ENCODE data around the gene FAM25C. TPM values are rescaled to one million over a fixed set of nuclear protein-coding genes. Genes with fewer than 3 reads are reported as not detected.
A peak's percentile ranks its signal among the peaks of the same experiment; 100 is the strongest.
"Not testable (repeated sequence)": the region's sequence is repeated elsewhere in the genome, so short reads cannot be mapped to it uniquely, and the experiment has no call there.

FAM25C gene
- not detected for total RNA-seq

DNA sequence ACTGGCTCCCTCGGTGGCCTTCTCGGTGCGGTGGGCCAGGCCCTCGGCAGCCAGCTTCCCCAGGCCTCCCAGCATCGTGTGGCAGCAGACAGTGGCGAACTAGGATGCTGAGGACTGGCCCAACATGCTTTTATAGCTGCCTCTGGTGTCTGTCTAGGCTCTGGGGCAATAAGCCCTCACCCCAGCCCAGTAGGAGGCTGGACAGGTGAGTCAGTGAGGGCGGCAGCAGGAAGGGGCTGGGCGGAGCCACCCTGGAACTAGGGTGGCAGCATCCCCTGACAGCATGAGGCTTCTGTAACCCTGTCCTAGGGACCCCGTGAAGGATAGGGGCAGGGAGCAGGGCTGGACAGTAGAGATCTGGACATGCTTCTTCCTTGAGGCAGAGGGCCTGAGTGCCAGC lies at the start of gene FAM25C:
TSS of gene FAM25C (minus strand) at position 101 of the 400 bp plus-strand sequence. CDS start at position 75, 26 bp downstream.
- not testable (repeated sequence) for H3K36me3 ChIP-seq; H3K27me3 ChIP-seq; H3K4me3 ChIP-seq; H3K4me1 ChIP-seq; DNase-seq (ENCODE audit: low spot score in 2 of 2); H3K27ac ChIP-seq; H3K9me3 ChIP-seq
- WGBS, 2 donors: no CpG with 5 or more reads among the region's 9 CpGs

DNA sequence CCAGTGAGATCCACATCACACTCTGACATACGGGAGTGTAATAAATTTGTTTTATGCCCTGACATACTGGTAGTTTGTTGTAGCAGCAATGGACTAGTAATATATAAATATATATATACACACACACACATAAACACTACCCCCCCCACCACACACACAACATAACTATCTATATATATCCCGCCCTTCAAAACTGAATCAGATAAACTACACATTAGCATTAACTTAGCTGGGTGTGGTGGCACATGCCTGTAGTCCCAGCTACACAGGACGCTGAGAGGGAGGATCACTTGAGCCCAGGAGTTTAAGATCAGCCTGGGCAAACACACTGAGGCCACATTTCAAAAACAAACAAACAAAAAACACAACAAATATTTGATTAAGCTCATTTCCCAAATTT lies 45.0 kb upstream of the FAM25C start:
- DNase-seq (ENCODE audit: low spot score in 2 of 2); H3K9me3 ChIP-seq: not testable (repeated sequence)
- WGBS, 2 donors: 56 to 66% methylated on average over 1 to 2 of the region's 3 CpGs

DNA sequence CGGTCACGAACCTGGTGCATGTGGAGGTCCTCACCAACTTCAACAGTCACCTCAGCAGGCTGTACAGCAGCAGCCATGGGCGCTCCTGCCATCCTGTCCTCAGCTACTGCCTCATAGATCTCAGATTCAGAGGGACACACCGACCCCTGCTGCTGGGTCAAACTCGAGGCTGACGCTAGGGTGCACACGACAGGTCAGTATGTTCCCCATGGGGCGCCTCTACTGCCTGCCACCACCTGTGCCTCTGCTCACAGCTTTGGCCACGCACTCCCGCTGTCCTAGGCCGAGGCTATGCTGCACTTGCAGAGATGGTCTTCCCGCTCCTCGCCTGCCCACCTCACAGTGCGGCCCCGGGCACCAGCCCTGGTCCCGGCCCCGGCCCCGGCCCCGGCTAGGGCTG lies 31.8 kb upstream of the FAM25C start:
- not testable (repeated sequence) for H3K9me3 ChIP-seq; H3K27ac ChIP-seq; H3K27me3 ChIP-seq; H3K4me1 ChIP-seq; H3K4me3 ChIP-seq; H3K36me3 ChIP-seq; DNase-seq (ENCODE audit: low spot score in 2 of 2)
- WGBS, 2 donors: no CpG with 5 or more reads among the region's 19 CpGs

More for the DNA sequence above, 45.0 kb upstream of the FAM25C start:
- not testable (repeated sequence) for H3K27me3 ChIP-seq, H3K36me3 ChIP-seq, H3K27ac ChIP-seq, H3K4me1 ChIP-seq, H3K4me3 ChIP-seq

DNA sequence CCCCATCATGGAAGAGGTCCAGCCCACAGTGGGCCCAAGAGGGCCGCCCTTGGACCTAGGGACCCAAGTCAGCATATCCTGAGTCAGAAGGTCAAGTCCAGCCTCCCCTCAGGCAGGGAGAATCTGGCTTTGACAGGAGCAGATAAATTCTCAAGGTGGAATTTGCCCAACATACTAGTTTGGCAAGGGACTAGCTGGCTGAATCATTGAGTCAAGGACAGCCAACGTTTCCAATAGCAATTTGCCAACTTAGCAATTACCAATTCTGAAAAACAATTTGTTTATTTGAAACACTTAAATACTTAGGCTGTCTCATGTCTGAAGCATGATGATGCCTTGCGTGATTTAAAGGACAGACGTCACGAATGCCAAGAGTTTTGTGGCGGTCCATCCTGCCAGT lies 2.7 kb upstream of the FAM25C start:
- H3K27ac ChIP-seq; H3K27me3 ChIP-seq; H3K4me1 ChIP-seq; H3K9me3 ChIP-seq; H3K36me3 ChIP-seq; DNase-seq (ENCODE audit: low spot score in 2 of 2); H3K4me3 ChIP-seq: not testable (repeated sequence)
- 29 to 40% methylated on average over 1 of the region's 6 CpGs for WGBS, 2 donors

DNA sequence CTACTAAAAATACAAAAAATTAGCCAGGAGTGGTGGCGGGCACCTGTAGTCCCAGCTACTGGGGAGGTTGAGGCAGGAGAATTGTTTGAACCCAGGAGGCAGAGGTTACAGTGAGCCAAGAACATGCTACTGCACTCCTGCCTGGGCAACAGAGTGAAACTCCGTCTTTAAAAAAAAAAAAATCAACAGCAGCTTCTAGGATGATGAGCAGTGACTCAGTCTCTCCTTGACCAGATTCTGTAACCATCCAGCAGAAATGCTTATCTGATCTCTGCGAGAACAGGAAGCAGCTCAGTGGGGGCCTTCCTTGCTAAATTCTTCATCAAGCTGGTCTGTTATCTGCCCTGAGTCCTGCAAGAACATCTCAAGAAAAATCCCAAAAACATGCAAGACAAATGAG lies 5.5 kb downstream of the FAM25C start:
- DNase-seq (ENCODE audit: low spot score in 2 of 2); H3K27ac ChIP-seq; H3K36me3 ChIP-seq; H3K4me1 ChIP-seq; H3K27me3 ChIP-seq; H3K9me3 ChIP-seq; H3K4me3 ChIP-seq: not testable (repeated sequence)
- 58% methylated on average over 2 of the region's 3 CpGs; no CpG with 5 or more reads in 1 of the 2 donors for WGBS, 2 donors

DNA sequence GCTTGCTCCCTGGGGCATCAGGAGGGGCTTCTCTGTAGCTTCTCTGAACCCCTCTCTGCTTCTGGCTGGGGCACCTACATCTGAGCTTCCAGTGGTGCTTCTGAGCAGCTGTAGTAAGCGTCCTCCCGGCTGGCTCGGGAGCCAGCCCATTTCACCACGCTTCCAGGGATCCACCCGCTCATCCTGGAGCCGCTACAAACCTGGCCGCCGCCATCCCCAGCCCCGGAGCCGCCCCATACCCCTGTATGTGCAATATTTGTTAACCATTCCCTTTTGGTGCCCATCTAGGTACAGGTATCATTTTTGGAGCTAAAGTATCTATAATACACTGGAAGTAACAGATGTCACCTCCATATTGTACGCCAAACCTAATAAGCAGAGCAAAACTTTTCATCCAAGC lies 7.0 kb downstream of the FAM25C start:
- not testable (repeated sequence) for H3K36me3 ChIP-seq; H3K27ac ChIP-seq; DNase-seq (ENCODE audit: low spot score in 2 of 2); H3K4me3 ChIP-seq; H3K9me3 ChIP-seq; H3K27me3 ChIP-seq; H3K4me1 ChIP-seq
- 93 to 97% methylated on average over 10 to 11 of the region's 11 CpGs for WGBS, 2 donors

DNA sequence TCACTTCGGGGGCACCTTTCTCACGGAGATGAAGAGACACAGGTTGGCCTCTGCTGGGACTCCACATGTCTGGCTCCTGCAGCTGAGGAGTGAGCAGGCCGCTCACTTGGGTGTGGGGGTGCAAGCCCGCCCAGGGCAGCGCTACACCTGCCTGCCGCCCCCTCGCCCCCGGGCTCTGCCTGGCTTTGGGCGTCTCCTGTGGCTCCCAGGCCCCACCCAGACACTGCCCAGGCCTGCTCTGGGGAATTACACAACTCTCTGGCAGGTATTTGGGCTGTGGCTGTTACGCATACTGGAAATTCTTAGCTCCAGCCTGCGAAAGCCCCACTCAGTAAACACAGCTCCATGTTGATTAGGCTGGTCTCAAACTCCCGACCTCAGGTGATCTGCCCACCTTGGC lies 7.9 kb downstream of the FAM25C start:
- H3K27ac ChIP-seq; H3K36me3 ChIP-seq; H3K27me3 ChIP-seq; H3K4me3 ChIP-seq; DNase-seq (ENCODE audit: low spot score in 2 of 2); H3K9me3 ChIP-seq; H3K4me1 ChIP-seq: not testable (repeated sequence)
- 90 to 96% methylated on average over 8 to 10 of the region's 12 CpGs for WGBS, 2 donors

DNA sequence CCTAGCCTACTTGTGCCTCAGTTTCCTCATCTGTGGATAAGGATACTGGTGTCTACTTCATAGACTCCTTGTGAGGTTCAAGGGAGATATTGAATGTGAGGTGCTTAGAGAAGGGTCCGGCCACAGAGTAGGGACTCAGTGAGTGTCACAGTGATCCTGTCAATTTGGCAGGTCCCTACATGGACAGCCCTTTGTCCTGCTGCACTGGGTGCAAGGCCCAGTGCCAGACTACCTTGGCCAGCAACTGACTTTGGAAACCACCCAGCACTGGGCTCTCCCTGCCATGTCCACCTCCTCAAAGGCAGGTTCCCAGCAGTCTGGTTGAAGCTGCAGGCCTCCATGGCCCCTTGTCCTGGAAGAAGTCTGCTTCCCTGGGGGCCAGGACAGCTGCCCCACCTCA lies 9.5 kb downstream of the FAM25C start:
- H3K4me3 ChIP-seq; H3K27me3 ChIP-seq; H3K36me3 ChIP-seq; H3K27ac ChIP-seq; H3K4me1 ChIP-seq; DNase-seq (ENCODE audit: low spot score in 2 of 2); H3K9me3 ChIP-seq: not testable (repeated sequence)
- WGBS, 2 donors: no CpG with 5 or more reads among the region's 1 CpG

DNA sequence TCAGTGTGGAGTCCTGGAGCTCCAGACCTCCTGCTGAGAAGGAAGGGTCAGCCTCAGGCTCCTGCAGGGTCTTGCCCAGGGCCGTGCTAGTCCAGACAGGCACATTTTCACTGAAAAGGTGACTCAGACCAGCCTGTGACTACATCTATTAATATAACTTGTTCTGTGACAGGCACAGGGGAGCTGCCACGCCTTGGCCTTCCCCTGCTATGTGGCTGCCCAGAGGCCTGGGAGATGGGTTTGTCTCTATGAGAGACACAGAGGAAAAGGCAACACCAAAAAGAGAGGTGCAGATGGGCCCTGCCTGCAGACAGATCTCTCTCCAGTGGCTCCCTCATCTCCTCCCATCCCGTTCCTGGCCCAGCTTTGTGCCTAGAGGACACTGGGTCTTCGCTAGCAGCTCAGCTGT lies 10.0 kb downstream of the FAM25C start:
- H3K4me1 ChIP-seq; H3K36me3 ChIP-seq; DNase-seq (ENCODE audit: low spot score in 2 of 2); H3K27ac ChIP-seq; H3K4me3 ChIP-seq; H3K27me3 ChIP-seq; H3K9me3 ChIP-seq: not testable (repeated sequence)
- WGBS, 2 donors: no CpG with 5 or more reads among the region's 4 CpGs

DNA sequence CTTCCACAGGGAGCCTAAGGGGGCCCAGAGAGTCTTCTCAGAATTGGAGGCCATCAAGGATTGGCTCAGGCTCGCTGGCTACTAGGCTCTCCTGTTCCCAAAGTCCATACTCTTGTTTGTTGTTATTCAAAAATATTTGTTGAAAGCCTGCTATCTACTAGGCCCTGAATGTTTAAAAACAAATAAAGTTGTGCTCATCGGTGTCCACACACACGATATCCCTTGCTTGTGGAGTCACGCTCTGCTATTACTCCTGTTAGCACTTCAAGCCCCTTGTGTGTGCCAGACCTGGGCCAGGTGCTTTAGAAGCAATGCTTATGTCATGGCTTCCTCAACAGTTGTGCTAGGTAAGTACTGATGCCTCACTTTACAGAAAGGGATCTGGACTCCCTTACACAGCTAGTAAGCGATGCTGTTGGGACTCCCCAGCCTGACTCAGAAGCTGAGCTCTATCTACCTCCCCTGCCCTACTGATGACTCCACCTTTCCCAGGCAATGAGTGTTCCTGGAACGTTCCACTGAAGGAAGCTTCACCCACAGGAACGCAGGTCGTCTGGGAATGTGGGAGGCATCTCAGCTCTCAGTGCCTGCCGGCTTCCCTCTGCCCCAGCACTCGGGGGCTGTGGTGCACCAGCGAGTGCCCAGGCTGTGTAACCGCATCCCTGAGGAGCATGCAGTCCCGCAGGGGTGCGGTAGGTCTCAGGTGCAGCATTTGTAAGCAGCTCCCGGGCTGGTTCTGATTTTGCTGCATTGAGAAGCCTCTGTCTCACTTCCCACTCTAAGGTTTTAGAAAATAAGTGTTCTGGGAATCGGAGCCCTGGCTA lies 10.7 kb downstream of the FAM25C start:
- 97% methylated on average over 4 of the region's 16 CpGs for WGBS, 2 donors
- H3K27me3 ChIP-seq; H3K4me3 ChIP-seq; H3K9me3 ChIP-seq; H3K4me1 ChIP-seq; H3K36me3 ChIP-seq; H3K27ac ChIP-seq; DNase-seq (ENCODE audit: low spot score in 2 of 2): not testable (repeated sequence)

DNA sequence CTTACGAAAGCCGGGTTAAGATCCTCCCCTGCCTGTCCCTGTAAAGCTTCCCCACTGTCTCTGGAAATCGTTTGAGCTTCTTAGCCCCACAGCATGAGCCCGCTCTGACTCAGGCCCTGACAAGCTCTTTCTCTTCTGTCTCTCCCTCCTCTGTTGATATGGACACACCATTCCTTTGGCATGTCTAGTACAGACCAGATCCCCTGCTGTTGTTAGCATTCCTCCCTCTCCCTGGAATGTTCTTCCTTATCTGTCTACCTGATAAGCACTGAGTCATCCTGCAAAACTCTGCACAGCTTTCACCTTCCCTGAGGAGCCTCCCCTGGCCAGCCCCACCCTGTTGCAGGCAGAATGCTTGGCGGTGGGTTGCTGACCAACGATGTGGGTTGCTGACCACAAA lies 11.6 kb downstream of the FAM25C start:
- H3K27me3 ChIP-seq; H3K4me1 ChIP-seq; H3K36me3 ChIP-seq; H3K9me3 ChIP-seq; H3K4me3 ChIP-seq; H3K27ac ChIP-seq; DNase-seq (ENCODE audit: low spot score in 2 of 2): not testable (repeated sequence)
- no CpG with 5 or more reads among the region's 6 CpGs for WGBS, 2 donors

DNA sequence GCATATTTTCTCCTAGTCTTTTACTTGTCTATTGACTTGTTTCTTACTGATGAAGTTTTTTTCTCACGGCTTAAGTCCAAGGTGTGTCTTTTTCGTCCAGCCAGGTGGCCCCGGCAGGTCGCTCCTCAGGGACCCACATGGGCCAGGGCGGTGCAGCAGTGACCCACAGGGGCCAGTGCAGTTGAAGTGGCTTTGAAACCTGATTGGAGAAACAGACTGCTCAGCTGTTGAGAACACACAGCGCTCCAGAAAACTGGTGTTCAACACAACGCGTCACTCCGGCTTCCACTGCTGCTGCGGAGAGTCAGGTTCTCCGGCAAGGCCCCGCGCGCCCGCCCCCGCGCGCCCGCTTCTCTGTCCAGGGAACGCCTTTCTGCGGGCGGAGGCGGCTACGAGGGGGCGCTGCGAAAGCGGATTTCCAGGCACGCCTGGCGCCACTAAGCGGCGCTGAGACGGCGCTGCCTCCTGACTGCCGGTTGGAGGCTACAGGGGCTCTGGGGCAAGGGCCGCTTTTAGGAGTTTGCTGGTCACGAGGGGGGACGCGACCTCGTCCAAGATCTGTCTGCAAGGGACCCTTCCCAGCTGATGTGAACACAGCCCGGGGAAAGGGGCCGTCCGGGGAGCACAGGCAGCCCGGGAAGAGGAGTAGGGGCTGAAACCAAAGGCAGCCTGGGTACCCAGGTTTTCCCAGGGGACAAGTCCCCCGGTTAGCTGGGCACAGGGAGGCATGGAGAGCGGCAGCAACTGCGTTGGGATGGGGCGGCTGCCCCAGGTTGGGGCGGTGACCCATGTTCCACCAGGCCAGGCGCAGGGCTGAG lies 13.0 kb downstream of the FAM25C start:
- H3K4me3 ChIP-seq: peak overlapping the region in 1 of 4 donors; percentile 21
- not testable (repeated sequence) for H3K27ac ChIP-seq; H3K9me3 ChIP-seq; DNase-seq (ENCODE audit: low spot score in 2 of 2); H3K4me1 ChIP-seq; H3K27me3 ChIP-seq; H3K36me3 ChIP-seq
- WGBS, 2 donors: 4 to 9% methylated on average over 5 to 6 of the region's 49 CpGs

DNA sequence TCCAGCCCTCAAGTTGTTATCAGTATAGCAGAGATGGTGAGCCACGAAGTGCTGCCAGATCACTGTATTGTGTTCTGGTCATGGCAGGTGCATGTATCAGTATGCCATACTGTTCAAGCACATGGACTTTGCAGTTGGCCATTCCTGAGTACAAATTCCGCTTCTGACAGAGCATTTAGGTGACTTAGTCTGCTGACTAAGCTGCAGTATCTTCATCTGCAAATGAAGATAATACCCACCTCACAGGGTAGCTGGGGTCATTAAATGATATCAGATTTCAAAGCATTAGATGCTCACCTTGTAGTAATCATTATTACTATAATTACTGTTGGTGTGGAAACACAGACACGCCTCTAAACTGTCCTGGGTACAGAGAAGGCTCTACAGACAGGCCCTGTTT lies 24.2 kb downstream of the FAM25C start:
- not testable (repeated sequence) for H3K27ac ChIP-seq; DNase-seq (ENCODE audit: low spot score in 2 of 2); H3K4me1 ChIP-seq; H3K4me3 ChIP-seq; H3K36me3 ChIP-seq; H3K27me3 ChIP-seq; H3K9me3 ChIP-seq
- 100% methylated on average over 1 of the region's 3 CpGs for WGBS, 2 donors

DNA sequence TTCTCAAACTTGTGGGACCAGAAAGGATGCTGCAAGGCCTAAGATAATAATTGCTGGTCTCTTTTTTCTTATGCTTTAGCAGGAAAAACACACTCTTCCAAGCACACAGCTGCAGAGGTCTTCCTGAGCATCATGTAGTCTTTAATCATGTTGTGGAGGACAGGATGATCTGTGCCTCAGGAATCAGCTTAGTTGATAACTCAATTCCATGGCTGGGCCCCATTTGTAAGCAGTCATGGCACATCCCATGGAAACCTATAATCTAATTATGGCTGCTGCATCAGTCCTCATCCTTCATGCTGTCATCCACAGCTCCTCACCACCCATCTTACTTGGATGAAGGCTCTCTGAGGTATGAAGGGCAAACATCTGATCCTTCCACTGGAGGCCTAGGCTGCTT lies 26.5 kb downstream of the FAM25C start:
- DNase-seq (ENCODE audit: low spot score in 2 of 2); H3K9me3 ChIP-seq; H3K36me3 ChIP-seq; H3K27ac ChIP-seq; H3K4me1 ChIP-seq; H3K27me3 ChIP-seq; H3K4me3 ChIP-seq: not testable (repeated sequence)

Data from tibial nerve (tissue), 4 donors.